HG03108 (cell line): ENCODE data around the gene ADORA2A.
A peak's percentile ranks its signal among the peaks of the same experiment; 100 is the strongest.

Experiments
- ATAC-seq: cut with Tn5 transposase; IDR thresholded peaks from one replicate; pipeline ENCODE4 v1.9.1; 2021; ENCODE audit warnings: moderate library complexity; ENCODE audit not compliant: unreplicated experiment

ADORA2A gene

GRCh38 chr22:24402460-24403192, 24.8 kb upstream of the ADORA2A start:
- ATAC-seq, result peak; percentile 33

- ATAC-seq, result no peak
Observed at GRCh38 chr22:24403346-24403745, 24.1 kb upstream of the ADORA2A start.

GRCh38 chr22:24404561-24405275, 22.7 kb upstream of the ADORA2A start:
- no peak for ATAC-seq

GRCh38 chr22:24405631-24406321, 21.6 kb upstream of the ADORA2A start:
- ATAC-seq, result no peak

GRCh38 chr22:24406322-24407277, 20.8 kb upstream of the ADORA2A start:
- no peak for ATAC-seq

- no peak for ATAC-seq
Observed at GRCh38 chr22:24407278-24407665, 20.1 kb upstream of the ADORA2A start.

- no peak for ATAC-seq
Observed at GRCh38 chr22:24407884-24408283, 19.5 kb upstream of the ADORA2A start.

- no peak for ATAC-seq
Observed at GRCh38 chr22:24408630-24409029, 18.8 kb upstream of the ADORA2A start.

GRCh38 chr22:24409707-24410106, 17.7 kb upstream of the ADORA2A start:
- no peak for ATAC-seq

GRCh38 chr22:24410110-24410856, 17.1 kb upstream of the ADORA2A start:
- ATAC-seq, result no peak

- no peak for ATAC-seq
Observed at GRCh38 chr22:24411256-24412004, 16.0 kb upstream of the ADORA2A start.

GRCh38 chr22:24412274-24412673, 15.1 kb upstream of the ADORA2A start:
- no peak for ATAC-seq

- ATAC-seq, result no peak
Observed at GRCh38 chr22:24413271-24413670, 14.1 kb upstream of the ADORA2A start.

- no peak for ATAC-seq
Observed at GRCh38 chr22:24413736-24414385, 13.5 kb upstream of the ADORA2A start.

- no peak for ATAC-seq
Observed at GRCh38 chr22:24414523-24414922, 12.9 kb upstream of the ADORA2A start.

GRCh38 chr22:24414984-24415945, 12.1 kb upstream of the ADORA2A start:
- no peak for ATAC-seq

GRCh38 chr22:24416095-24416494, 11.3 kb upstream of the ADORA2A start:
- ATAC-seq, result no peak

- ATAC-seq, result no peak
Observed at GRCh38 chr22:24416611-24417010, 10.8 kb upstream of the ADORA2A start.
